ENCODE measurements around the gene EXOSC5. TPM values are rescaled to one million over a fixed set of nuclear protein-coding genes. Genes with fewer than 3 reads are reported as not detected.

EXOSC5 gene
- total and polyA plus RNA-seq, 7 experiments from 2014 or later, result 15.0 to 84.8 (median 22.1) TPM

Other genes starting within 250 kb of the EXOSC5 start
- 1 to 10 TPM in 2 of 5 experiments, under 1 TPM in 3; 0.24 to 4.1 (median 0.74) TPM for gene CYP2S1, start 204.1 kb downstream of the EXOSC5 start, total RNA-seq
- not detected for gene CYP2S1, start 204.1 kb downstream of the EXOSC5 start, polyA plus RNA-seq
- gene AXL, start 178.1 kb downstream of the EXOSC5 start, total RNA-seq, result under 1 TPM in 4 of 5 experiments, not detected in 1; 0.12 to 0.54 (median 0.35) TPM
- gene AXL, start 178.1 kb downstream of the EXOSC5 start, polyA plus RNA-seq, result under 1 TPM; 0.16 to 0.19 TPM
- gene HNRNPUL1, start 133.0 kb downstream of the EXOSC5 start, total RNA-seq, result 100 to 1,000 TPM; 253 to 319 (median 280) TPM
- 10 to 100 TPM; 51.4 to 81.6 TPM for gene HNRNPUL1, start 133.0 kb downstream of the EXOSC5 start, polyA plus RNA-seq
- 10 to 100 TPM; 35.9 to 56.5 (median 49.1) TPM for gene CCDC97, start 87.2 kb downstream of the EXOSC5 start, total RNA-seq
- gene CCDC97, start 87.2 kb downstream of the EXOSC5 start, polyA plus RNA-seq, result 10 to 100 TPM; 22.3 to 27.6 TPM
- 100 to 1,000 TPM in 3 of 5 experiments, 10 to 100 TPM in 2; 91.2 to 322 (median 185) TPM for gene TGFB1, start 43.4 kb downstream of the EXOSC5 start, total RNA-seq
- gene TGFB1, start 43.4 kb downstream of the EXOSC5 start, polyA plus RNA-seq, result 10 to 100 TPM; 31.4 to 62.3 TPM
- 10 to 100 TPM; 11.6 to 38.9 (median 12.5) TPM for gene B9D2, start 33.2 kb downstream of the EXOSC5 start, total RNA-seq
- 10 to 100 TPM; 18.0 to 20.5 TPM for gene B9D2, start 33.2 kb downstream of the EXOSC5 start, polyA plus RNA-seq
- gene TMEM91, start 20.8 kb downstream of the EXOSC5 start, total RNA-seq, result 10 to 100 TPM in 4 of 5 experiments, 1 to 10 TPM in 1; 8.2 to 18.1 (median 16.0) TPM
- gene TMEM91, start 20.8 kb downstream of the EXOSC5 start, polyA plus RNA-seq, result 1 to 10 TPM; 5.2 to 8.6 TPM
- gene BCKDHA, start 459 bp upstream of the EXOSC5 start, total RNA-seq, result 10 to 100 TPM; 19.4 to 25.0 (median 20.5) TPM
- 10 to 100 TPM; 45.1 to 55.9 TPM for gene BCKDHA, start 459 bp upstream of the EXOSC5 start, polyA plus RNA-seq
- 1 to 10 TPM in 3 of 5 experiments, under 1 TPM in 2; 0.32 to 5.3 (median 1.1) TPM for gene B3GNT8, start 30.0 kb upstream of the EXOSC5 start, total RNA-seq
- gene B3GNT8, start 30.0 kb upstream of the EXOSC5 start, polyA plus RNA-seq, result under 1 TPM; 0.19 to 0.37 TPM
- 10 to 100 TPM; 22.2 to 44.4 (median 26.2) TPM for gene DMAC2, start 42.6 kb upstream of the EXOSC5 start, total RNA-seq
- 10 to 100 TPM; 53.2 to 53.7 TPM for gene DMAC2, start 42.6 kb upstream of the EXOSC5 start, polyA plus RNA-seq
- gene ERICH4, start 45.8 kb upstream of the EXOSC5 start, total RNA-seq, result not detected
- gene ERICH4, start 45.8 kb upstream of the EXOSC5 start, polyA plus RNA-seq, result not detected
- 10 to 100 TPM; 40.1 to 64.5 (median 50.0) TPM for gene CEACAM21, start 178.8 kb upstream of the EXOSC5 start, total RNA-seq
- 10 to 100 TPM; 27.7 to 43.6 TPM for gene CEACAM21, start 178.8 kb upstream of the EXOSC5 start, polyA plus RNA-seq
- 1 to 10 TPM in 2 of 5 experiments, under 1 TPM in 1, not detected in 2; 0.60 to 1.5 (median 1.1) TPM for gene CEACAM4, start 229.7 kb upstream of the EXOSC5 start, total RNA-seq
- not detected for gene CEACAM4, start 229.7 kb upstream of the EXOSC5 start, polyA plus RNA-seq

Measured in naive thymus-derived CD4-positive, alpha-beta T cell (primary cell).